ENCODE results near the gene FAM193A. TPM values are rescaled to one million over a fixed set of nuclear protein-coding genes. Genes with fewer than 3 reads are reported as not detected.

The FAM193A gene
- 10 to 100 TPM in 3 of 4 donors, 1 to 10 TPM in 1; 9.8 to 18.7 (median 16.4) TPM for total RNA-seq

DNA sequence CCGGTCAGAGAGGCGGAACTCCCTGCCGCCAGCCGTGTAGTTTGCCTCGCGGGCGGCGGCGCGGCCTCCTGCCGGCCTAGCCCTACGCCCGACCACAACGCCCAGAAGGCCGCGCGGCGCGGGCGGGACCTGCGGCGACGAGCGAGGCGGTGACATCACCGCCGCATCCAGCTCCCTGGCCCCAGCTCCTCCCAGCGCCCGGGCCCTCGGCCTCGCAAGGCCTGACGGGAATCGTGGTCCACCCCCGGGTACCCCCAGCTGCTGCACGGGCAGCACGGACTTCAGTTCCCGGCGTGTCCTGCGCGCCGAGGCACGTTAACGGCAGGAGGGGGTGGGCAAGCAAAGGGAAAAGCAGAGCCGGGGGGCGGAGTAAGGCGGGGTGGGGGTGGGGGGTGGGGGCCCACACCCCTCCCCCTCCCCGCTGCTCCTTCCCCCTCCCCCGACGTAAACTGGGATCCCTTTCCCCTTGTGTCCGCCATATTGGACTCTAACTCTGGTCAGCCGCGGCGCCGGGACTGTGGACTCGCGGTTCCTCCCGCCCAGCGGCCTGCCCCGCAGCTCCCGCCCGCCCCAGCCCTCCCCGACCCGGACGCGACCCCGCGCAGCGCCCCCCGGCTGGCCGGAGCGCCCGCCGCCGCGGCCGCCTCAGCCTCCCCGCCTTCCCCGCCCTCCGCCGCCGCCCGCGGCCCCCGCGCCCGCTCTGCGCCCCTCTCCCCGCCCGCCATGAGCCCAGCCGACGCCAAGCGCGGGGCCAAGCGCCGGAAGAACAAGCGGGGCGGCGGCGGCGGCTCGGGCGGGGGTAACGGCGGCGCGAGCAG, at the start of gene FAM193A:
FAM193A (plus strand) TSS at position 455 of the 818 bp plus-strand sequence; CDS start at position 724, 269 bp downstream.
- intact Hi-C loops (cut with DNase I) = no loop called here

GRCh38 chr4:2486981-2487380, 49.5 kb upstream of the FAM193A start:
- no peak for TF ChIP-seq CTCF (IDR thresholded peaks at IDR 0.05)
- TF ChIP-seq POLR2A (IDR thresholded peaks at IDR 0.05) = no peak
- DNase-seq = no peak
- no peak overlapping the region for H3K4me3 ChIP-seq
- H3K36me3 ChIP-seq = peaks cover 0 to 30% (median 14%) of the 10 kb centered on the region in 3 donors
- no peaks in the 10 kb centered on the region for H3K27me3 ChIP-seq
- H3K9me3 ChIP-seq = no peaks in the 10 kb centered on the region
- H3K27ac ChIP-seq = no peak overlapping the region
- peaks cover 20 to 86% (median 69%) of the 10 kb centered on the region in 3 donors for H3K4me1 ChIP-seq
- 89 to 93% methylated on average over 6 of the region's 6 CpGs for WGBS, 2 donors
- intact Hi-C loops (cut with DNase I) = no loop called here

More for the DNA sequence above, at the start of gene FAM193A:
- Histone ChIP-seq H3K9me3 (no peaks in the 10 kb centered on the region), H3K4me1 (peaks cover 15 to 38% (median 22%) of the 10 kb centered on the region in 3 donors), H3K27me3 (no peaks in the 10 kb centered on the region), H3K36me3 (peaks cover 0 to 7% (median 0%) of the 10 kb centered on the region in 3 donors), H3K27ac (peak within 1 kb of the TSS; percentile 91 to 99 (median 96)), H3K4me3 (peak within 1 kb of the TSS; percentile 76 to 99 (median 94))
- TF ChIP-seq POLR2A (IDR thresholded peaks at IDR 0.05) (peak in 1 of 4 donors; percentile 67), CTCF (IDR thresholded peaks at IDR 0.05) (peak in 1 of 6 experiments; percentile 18)
- no CpG with 5 or more reads among the region's 106 CpGs for WGBS, 2 donors
- peak; percentile 92 for DNase-seq

- H3K4me3 ChIP-seq = no peak overlapping the region
- no peak for TF ChIP-seq CTCF (IDR thresholded peaks at IDR 0.05)
- no peaks in the 10 kb centered on the region for H3K9me3 ChIP-seq
- no peak overlapping the region for H3K27ac ChIP-seq
- H3K36me3 ChIP-seq = peaks cover 0 to 37% (median 14%) of the 10 kb centered on the region in 3 donors
- peaks cover 13 to 79% (median 63%) of the 10 kb centered on the region in 3 donors for H3K4me1 ChIP-seq
- 60 to 87% methylated on average over 6 of the region's 6 CpGs for WGBS, 2 donors
- intact Hi-C loops (cut with DNase I) = no loop called here
- DNase-seq = no peak
- no peaks in the 10 kb centered on the region for H3K27me3 ChIP-seq
These were observed 48.8 kb upstream of the FAM193A start for GRCh38 chr4:2487632-2488031.

- no peaks in the 10 kb centered on the region for H3K9me3 ChIP-seq
- TF ChIP-seq POLR2A (IDR thresholded peaks at IDR 0.05) (no peak), CTCF (IDR thresholded peaks at IDR 0.05) (no peak)
- no peak overlapping the region for H3K4me3 ChIP-seq
- intact Hi-C loops (cut with DNase I) = no loop called here
- peaks cover 6 to 63% (median 47%) of the 10 kb centered on the region in 3 donors for H3K4me1 ChIP-seq
- H3K27ac ChIP-seq = peak overlapping the region in 2 of 4 donors; percentile 36 to 45
- H3K36me3 ChIP-seq = peaks cover 4 to 53% (median 24%) of the 10 kb centered on the region in 3 donors
- H3K27me3 ChIP-seq = no peaks in the 10 kb centered on the region
- 90 to 95% methylated on average over 16 to 19 of the region's 20 CpGs for WGBS, 2 donors
- DNase-seq = no peak
These were observed 47.2 kb upstream of the FAM193A start for GRCh38 chr4:2489081-2489805.
